GM19240 (cell line): Measurements from ENCODE around the gene GDF7.
A peak's percentile ranks its signal among the peaks of the same experiment; 100 is the strongest.

Experiments
- DNase-seq: peaks from one replicate; pipeline ENCODE4 v3.0.0; 2011; ENCODE audit warnings: low spot score; ENCODE audit not compliant: insufficient read length

The GDF7 gene

DNA sequence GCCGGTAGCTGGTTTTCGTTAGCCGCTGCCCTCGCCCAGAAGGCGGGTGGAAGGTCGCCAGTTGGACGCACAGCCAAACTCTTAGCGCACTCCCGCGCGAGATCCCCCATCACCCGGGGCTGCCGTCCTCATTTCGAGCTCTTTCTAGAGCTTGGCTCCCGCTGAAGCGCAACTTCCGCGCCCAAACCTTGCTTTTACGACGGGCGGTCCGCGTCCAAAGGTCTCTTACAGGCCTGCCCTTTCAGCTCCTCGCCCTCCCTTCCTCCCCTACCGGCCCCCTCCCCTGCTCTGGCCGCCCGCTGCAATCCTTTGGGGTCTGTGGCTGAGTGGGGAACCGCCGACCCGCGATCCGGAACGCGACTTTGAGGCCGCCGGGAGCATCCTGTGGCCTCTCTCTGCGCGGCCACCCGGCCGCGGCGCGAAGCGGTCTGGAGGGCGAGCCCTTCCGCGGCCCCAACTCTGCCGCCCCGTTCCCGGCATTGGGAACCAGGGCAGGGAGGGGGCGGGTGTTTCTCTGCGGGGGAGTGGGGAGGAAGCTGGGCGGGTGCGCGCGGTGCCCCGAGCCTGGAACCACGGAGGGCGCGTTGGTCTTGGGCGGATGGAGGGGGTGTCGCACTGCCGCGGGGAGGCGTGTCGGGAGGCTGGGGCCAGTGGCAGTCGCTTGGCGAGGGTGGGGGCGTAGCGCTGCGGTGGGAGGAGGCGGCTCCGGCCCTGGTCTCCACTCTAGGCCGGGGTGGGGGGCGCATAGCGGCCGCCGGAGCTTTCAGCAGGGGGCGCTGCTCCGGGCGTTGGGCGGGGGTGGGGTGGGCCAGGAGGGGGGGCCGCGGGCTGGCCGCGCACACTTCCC, at the start of gene GDF7:
Gene GDF7 (plus strand): TSS at position 841 of the 847 bp plus-strand sequence. CDS start 96 bp downstream, outside the sequence.
- DNase-seq, result peak; percentile 38

DNA sequence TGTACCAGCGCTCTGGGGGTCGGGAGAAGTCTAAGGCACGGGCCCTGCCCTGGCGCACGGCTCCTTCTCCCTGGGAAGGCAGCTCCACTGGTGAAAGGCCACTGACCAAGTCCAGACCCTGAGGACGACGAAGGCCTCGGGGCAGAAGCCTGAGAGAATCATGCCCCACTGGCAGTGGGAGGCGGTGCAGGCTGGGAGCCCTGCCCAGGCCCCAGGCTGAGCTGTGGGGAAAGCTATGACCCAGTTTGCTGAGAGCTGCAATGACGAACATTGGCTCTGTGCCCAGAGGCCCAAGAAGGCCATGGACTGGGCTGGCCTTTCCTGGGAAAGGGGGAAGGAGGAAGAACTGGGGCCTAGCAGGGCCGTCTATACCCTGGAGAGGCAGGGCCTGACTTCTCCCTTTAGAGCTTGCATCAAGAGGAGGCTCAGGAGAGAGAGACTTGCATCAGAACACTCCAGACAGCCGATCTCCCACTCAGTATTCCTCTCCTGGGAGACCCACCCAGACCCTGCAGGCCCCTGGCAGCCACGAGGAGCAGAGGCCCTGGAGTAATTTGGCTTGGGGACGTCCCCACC, 49.0 kb upstream of the GDF7 start:
- DNase-seq, result no peak

DNA sequence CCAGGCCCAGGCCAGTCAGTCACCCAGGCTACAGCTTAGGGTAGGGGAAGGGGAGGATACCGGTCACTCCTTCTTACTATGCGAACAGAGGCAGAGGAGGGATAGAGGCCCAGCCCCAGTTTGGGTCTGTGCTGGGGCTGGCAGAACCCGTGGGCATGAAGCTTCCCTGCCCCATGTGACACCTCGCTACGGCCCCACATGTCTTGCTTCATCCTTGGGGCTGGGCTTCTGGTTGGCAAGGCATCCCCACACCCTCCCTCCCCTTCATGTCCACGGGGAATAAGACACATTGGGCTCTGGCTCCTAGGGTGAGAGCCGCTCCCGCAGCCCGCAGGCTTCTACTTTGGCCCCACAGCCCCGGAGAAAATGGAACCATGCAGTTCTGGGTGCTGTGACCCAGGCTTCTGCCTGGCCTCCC, 48.5 kb upstream of the GDF7 start:
- no peak for DNase-seq

DNA sequence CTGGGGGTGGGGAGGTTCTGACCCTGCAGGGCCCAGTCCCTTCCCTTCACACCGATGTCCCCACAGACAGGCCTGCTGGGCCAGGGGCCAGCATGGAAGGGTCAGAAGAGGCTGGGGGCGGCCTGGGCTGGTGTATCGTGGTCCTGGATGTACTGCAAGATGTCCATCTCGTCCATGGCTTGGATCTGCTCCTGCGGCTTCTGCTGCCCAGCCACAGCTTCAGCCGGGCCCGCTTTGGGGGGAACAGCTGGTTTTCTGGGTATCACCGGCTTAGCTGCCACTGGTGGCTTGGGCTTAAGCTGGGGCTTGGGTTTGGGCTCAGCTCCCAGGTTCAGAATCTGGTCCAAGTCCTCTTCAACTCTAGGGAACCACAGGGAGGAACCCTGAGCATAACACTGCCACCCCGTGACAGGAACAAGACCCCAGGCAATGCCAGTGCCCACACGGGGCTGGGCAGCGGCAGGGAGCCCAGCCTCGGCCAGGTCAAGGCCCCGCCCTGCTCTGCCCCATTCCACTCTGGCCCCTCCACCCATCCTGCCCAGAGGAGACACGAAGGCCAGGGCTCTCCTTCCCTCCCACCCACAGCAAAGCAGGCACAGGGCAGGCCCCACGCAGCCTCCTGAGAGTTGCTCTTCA, 47.9 kb upstream of the GDF7 start:
- no peak for DNase-seq

DNA sequence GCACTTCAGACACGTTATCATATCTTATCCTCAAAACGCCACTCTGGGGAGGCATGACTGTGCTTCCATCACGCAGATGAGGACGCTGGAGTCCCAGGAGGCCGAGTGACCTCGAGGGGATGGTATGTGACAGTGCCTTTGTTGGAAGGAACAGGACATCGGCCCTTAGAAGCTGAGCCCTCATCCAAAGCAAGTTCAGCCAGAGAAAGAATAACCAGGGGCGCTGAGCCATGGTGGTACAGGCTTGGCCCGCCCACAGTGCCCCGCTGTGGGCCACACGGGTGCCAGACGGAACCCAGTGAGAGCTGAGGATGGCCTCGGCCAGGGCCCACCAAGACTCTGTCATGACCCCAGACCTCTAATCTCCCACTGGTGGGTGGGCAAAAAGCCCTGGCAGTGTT, 47.3 kb upstream of the GDF7 start:
- DNase-seq, result no peak

DNA sequence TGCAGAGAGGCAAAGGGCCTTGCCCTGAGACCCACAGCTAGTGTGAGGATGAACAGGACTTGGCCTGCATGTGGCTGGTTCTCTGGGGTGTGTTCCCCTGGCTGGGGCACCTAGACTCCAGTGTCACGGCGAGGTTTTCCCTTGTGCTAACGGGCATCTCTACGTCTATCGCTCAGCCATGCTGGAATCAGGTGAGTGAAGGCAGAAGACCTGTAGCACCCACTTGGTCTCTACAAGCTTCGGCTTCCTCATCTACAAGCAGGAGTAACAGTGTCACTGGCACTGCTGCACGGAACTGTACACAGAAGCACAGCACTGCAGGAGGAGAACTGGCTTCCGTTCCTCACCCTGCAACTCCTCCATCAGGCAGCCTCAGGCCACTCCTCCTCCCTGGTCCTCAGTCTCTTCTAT, 46.7 kb upstream of the GDF7 start:
- no peak for DNase-seq

DNA sequence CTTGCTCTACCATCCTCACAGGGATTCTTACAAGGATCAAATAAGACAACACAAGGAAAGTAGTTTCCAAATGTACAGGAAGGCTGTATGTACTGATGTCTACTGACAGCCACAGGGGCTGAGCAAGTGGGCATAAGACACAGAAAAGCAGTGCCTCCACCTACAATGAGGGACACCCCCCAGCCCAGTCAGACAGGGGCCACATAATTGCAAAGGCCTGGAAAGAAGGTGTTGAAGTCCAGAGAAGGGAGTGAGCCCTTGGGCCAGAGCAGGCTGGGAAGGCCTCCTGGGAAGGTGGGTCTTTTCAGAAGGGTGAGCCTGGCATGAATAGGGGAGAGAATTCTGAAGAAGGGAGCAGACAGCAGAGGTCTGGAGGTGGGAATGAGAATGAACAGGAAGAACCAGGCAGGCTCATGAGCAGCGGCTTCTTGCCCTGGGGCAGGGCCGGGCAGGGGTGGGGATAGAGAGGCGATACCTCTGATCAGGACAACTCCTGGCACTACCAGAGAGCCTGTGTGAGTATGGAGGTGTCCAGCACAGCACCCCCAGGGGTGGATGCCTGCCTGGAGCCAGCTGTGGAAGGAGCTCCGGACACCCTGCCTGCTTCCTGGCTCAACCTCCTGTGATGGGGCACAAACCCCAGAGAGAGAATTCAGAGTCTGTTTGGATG, 46.1 kb upstream of the GDF7 start:
- no peak for DNase-seq

DNA sequence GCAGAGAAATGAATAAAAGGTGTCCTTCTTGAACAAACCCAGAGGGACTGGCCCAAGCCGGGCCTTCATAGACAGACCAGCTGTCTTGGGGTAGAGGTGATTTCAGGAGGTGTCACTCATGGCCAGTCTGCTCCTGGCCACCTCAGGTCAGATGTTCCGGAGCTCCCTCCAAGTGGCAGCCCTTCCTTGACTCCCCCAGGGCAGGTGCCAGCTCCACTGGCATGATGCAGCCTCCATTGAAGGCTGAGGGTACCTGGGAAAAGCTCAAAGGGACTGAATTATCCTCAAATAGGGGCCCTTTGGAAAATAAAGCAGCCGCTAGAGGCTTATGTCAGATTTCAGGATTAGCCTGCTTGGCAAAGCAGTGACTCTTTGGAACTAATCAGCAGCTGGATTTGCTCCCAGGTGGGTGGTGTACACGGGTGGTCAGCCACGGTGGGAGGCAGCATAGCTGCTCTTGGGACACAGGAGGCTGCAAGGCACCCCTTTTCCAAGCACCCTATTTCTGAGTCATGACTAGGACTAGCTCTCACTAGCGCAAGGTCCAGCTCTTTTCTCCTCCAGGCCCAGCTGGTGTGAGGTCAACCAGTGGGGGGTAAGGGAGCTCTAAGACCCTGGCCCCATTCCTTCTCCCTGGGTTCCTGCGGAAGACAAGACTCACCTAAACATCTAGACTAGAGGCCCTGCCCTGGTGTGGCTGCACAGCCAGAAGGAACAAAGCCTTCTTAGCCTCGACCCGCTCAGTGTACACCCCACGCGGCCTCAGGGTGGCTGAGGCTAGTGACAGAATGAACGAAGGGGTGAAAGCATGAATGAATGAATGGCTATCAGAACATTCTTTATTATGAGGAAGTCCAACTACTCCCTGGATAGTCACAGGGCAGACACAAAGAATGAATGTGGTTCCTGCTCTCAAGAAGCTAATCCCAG, 45.3 kb upstream of the GDF7 start:
- DNase-seq, result no peak

DNA sequence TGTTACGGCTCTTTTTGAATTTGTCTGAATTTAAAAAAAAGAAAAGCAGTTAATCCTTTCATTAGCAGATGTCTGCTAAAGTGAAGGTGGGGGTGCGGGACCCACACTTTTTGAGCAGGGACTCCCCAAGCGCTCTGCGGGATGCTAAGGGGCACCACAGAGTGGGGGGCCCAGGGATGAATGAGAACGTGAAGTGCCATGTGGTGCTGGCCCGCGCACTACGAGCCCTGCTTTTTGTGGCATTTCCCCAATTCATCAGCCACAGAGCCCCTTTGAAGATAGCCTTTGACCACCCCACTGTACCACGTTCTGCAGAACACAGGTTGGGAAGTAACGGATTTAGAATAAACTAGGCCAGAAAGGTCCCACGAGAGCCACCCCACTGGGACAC, 44.7 kb upstream of the GDF7 start:
- DNase-seq, result no peak

DNA sequence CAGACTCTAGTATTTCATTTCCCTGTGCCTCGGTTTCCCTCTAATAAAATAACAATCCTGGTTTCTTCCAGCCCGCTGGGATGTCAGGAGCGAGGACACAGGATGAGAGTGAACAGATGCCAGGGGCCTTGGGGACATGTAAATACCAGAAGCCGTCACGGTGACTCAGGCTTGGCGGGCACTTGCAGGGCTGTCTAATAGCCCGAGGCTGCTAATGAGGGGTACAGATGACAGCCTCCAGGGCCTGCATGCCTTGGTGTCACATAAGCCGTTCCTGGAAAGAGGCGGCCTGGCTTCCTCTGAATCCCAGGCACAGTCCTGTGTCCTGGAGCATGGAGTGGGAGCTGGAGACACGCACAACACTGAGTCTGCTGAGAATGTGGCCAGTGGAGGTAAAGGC, 44.2 kb upstream of the GDF7 start:
- DNase-seq, result no peak

DNA sequence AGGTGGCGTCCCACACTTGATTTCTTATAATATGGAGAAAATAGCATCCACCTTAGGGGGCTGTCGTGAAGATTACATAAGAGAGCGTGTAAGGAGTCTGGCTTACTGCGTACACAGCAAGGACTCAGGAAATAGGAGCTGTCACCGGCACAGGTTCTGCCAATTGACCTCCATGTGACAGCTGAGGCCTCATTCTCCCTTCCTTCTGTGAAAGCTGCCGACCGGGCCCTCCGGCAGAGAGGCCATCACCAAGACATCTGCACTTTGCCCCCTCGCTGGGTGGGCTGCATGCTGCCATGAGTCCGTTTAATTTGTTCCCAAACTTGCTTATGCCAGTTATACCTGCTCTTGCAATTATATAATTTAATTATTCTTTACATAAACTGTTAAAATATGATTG, 43.7 kb upstream of the GDF7 start:
- DNase-seq, result no peak

DNA sequence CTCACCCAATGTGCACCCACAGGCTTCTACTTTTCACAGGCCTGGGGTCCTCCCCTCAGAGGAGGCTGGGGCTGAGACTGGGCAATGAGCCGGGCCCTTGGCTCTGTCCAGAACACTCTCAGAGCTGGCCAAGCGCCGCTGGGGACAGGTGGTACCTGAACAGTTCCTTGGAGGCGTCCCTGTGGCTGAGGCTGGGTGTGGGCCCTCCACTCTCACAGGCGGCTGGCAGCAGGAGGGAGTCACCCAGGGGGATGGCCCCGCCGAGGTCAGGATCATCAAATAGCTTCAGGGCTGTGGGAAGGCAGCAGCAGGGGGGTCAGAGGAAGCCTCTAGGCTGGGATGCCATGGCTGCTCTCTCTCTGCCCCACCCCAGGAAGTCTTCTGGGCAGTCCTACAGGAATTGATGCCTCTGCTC, 43.2 kb upstream of the GDF7 start:
- DNase-seq, result no peak

DNA sequence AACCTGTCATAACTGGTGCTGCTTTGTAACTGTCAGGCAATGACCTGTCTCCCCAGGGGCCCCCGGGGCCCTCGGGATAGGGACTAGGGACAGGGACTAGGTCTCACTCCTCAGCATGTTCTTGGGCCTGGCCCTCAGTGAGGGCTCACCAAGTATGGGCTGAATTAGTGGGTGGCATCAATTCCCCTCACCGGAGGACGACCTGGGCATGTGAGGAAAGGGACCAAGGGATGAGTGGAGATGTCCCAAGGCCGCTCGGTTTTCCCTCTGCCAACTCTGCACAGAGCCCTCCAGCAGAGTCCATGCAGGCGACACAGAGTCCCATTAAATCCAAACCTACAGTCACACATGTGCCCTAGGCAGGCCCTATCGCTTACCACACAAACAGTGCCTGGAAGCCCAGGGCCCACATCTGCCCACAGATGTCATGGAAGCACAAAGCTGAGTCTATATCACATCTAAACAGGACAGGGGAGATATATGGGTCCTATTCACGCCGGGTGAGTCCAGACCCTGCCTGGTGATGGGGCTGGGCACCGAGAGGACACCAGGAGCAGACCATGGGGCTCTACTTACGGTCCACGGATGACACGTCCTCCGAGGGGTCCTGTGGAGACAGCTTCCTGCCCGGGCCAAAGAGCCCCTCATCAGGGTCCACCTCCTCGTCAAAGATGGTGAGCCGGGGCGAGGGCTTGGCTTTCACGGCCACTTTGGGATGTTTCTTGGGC, 42.6 kb upstream of the GDF7 start:
- no peak for DNase-seq

DNA sequence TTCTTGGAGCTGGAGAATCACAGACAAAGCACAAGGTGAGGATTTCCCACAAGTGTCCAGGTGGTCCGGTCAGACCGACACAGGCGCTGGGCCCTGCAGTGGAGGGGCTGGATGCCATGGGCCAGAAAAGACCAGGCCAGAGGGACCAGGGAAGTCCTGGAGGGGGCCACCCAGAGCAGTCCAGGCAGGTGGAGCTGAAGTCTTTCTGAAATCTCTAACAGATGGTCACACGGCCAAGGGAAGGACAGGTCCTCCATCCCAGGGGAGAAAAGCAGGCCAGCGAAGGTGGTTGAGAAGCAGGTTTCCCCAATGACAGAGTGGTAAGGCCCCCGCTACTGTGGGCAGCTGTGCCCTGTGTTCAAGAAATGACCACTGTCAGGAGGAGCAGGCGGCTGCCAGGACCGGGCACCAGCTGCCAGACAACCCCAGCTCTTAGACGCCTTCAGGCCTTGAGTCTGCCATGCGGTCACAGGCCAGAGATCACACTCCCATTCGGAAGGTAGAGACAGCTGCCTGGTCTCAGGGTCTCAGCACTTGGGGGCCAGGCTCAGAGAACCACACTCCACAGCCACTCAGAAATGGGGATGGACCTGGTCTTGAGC, 42.0 kb upstream of the GDF7 start:
- no peak for DNase-seq

DNA sequence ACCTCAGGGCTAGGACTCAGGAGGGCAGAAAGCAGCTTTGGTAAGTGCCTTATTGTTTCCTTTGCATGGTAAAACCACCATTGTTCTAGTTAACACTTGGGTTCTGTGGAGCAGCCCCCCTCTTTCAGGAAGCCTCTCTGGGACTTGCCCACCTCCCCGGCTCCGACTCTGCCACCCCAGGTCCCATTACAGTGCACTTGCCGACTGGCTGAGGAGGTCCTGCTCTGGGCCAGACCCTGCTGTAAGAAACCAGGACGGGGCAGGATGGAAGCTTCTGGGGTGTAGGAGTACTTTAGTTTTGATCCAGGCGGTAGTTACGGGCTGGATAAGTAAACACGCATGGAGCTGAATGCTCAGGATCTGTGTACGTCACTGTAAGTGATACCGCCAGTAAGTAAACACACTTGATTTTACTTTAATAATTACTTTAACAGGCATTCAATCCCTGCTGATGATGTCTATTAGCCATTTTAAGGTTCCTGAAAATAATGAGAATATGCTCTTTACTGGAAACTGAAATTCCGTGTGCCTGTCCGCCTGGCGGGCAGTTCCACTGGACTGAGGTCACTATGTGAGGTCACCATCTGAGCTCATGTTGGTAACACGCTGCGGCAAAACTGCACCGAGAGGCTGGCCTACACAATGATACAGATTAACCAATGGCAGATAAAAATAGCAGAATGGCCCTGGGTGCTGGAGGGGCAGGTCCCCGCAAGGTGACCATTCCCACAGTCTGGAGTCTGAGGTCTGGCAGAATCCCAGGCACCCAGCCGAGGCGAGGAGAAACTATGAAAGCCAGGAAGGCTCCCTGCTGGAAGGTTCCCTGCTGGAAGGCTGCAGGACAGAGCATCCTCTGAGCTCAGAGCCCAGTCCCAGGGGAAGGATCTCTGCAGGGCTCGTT, 41.2 kb upstream of the GDF7 start:
- no peak for DNase-seq

DNA sequence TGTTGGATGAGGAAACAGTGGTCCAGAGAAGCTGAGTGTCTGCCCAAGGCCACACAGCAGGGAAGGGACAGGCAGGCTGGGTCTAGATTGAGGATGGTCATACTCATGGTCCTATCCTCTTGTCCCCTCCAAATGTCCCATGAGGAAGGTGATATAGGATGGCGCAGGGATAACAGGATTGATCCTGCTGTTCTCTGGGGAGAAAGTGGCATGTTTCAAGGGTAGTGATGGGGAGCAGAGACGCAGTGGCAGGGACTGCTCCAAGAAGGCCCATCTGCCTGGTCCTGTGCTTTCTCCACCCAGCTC, 40.6 kb upstream of the GDF7 start:
- DNase-seq, result no peak

DNA sequence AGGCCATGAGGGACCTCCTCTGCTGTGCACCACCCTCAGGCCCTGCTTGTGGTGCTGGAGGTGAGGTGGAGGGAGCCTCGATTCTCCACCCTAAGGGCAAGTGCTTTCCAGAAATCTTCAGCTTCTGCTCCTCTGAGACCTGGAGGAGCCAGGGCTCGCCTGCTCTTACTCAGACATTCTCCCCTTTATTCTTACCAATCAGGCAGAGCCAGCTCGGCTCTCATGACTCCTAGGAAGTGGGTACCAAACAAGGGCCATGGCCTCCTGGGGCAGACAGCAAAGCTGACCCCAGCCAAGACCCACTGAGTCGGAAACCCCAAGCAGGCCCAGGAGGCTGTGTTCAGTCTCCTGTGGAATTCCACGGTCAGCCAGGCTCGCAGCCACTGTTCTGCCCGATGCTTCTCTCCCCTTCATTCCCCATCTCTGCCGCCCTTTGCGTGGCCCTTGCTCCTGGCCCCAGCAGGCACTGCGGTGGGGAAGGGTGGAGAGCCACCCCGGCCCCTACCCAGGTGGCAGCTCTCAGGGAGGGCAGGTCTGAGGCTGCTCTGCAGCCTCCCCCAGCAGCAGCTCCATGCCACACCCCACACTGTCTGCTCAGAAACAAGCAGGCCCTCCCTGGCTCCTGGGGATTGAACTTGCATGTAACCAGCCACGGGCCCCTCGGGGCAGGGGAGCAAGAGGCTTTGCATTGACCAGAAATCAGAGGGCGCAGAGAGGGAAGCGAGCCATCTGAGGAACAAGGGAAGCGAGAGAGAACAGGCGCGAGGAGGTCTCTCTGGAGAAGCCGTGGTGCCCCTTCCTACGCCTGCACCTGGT, 40.0 kb upstream of the GDF7 start:
- no peak for DNase-seq

DNA sequence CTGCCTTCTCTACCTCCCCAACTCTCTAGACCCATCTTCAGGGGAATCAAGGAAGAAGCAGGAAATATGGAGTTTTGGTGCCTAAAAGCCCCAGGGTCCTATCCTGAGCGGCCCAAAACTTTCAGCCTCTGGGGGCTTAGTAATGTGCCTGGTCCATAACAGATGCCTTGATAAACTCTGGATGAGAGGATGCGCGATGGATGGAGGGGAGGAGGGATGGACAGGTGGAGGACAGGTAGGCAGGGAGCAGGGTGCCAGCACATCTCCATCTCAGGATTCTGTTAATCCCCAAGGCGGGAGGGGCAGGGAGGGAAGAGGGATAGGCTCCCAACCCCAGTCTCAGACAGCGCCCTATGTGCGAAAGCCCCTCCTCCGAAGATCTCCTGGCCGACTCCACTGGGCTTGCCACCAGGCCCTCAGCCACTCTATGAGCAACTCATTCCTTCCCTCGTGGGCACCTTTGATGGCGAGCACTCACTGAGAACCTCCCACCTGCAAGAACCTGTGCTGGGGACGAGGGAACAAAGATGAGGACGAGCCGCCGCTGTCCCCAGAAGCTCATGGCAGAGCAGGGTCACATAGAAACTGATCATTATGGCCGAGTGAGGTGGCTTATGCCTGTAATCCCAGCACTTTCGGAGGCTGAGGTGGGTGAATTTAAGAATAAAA, 39.1 kb upstream of the GDF7 start:
- DNase-seq, result no peak
